HEK293 (cell line): ENCODE data around the gene LGALS13.

Experiments
- ZNF140 ChIP-seq: fragments of 450-650 bp; formaldehyde crosslinking; IDR thresholded peaks from 2 replicates; pipeline ENCODE4 v1.5.1; 2016; ENCODE audit warnings: missing biosample characterization, missing genetic modification characterization
- ZNF24 ChIP-seq: fragments of 450-650 bp; formaldehyde crosslinking; IDR thresholded peaks from 2 replicates; pipeline ENCODE4 v1.5.1; 2016; ENCODE audit warnings: missing biosample characterization, missing genetic modification characterization
- ZNF324 ChIP-seq: fragments of 450-650 bp; formaldehyde crosslinking; IDR thresholded peaks from 2 replicates; pipeline ENCODE4 v1.5.1; 2016; ENCODE audit warnings: missing biosample characterization, missing genetic modification characterization
- ZNF37A ChIP-seq: fragments of 450-650 bp; IDR thresholded peaks from 2 replicates; pipeline ENCODE4 v1.5.1; 2018; ENCODE audit warnings: missing biosample characterization, missing genetic modification characterization
- TF ChIP-seq, protein P1 (sequence below): fragments of 450-650 bp; formaldehyde crosslinking; IDR thresholded peaks from 2 replicates; pipeline ENCODE4 v1.5.1; 2016; ENCODE audit warnings: missing biosample characterization, missing genetic modification characterization

- TF ChIP-seq, protein P1, sequence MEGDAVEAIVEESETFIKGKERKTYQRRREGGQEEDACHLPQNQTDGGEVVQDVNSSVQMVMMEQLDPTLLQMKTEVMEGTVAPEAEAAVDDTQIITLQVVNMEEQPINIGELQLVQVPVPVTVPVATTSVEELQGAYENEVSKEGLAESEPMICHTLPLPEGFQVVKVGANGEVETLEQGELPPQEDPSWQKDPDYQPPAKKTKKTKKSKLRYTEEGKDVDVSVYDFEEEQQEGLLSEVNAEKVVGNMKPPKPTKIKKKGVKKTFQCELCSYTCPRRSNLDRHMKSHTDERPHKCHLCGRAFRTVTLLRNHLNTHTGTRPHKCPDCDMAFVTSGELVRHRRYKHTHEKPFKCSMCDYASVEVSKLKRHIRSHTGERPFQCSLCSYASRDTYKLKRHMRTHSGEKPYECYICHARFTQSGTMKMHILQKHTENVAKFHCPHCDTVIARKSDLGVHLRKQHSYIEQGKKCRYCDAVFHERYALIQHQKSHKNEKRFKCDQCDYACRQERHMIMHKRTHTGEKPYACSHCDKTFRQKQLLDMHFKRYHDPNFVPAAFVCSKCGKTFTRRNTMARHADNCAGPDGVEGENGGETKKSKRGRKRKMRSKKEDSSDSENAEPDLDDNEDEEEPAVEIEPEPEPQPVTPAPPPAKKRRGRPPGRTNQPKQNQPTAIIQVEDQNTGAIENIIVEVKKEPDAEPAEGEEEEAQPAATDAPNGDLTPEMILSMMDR (tag by site-specific recombination), result no peak
- TF ChIP-seq ZNF324, result no peak
- TF ChIP-seq ZNF24 (tag by site-specific recombination), result no peak
- TF ChIP-seq ZNF37A (tag by site-specific recombination), result no peak
- no peak for TF ChIP-seq ZNF140 (tag by site-specific recombination)
Observed at GRCh38 chr19:39566064-39566463, 36.3 kb upstream of the LGALS13 start.
